ENCODE data around the gene RTN4R. TPM values are rescaled to one million over a fixed set of nuclear protein-coding genes. Genes with fewer than 3 reads are reported as not detected.
"Not testable (repeated sequence)": the region's sequence is repeated elsewhere in the genome, so short reads cannot be mapped to it uniquely, and the experiment has no call there.

Gene RTN4R
- total and polyA plus RNA-seq, 2 donors (not counting 1 experiment from before 2014, with no cell fraction given): 0.42 to 0.79 TPM

- H3K9ac ChIP-seq (ENCODE audit: low read length); H2AFZ ChIP-seq (ENCODE audit: insufficient read depth, low read depth, low read length, poor library complexity, severe bottlenecking); DNase-seq; H3K9me3 ChIP-seq (ENCODE audit: control extremely low read depth in 1 of 3, control insufficient read depth in 2 of 3, insufficient read depth in 1 of 3, low read length in 2 of 3); ATAC-seq (ENCODE audit: low read depth); H3K27me3 ChIP-seq (replicated peaks in 1 of 4; ENCODE audit: control extremely low read depth in 1 of 4, control insufficient read depth in 3 of 4, insufficient read depth in 4 of 4, low read length in 3 of 4); H3K79me2 ChIP-seq (ENCODE audit: control insufficient read depth, insufficient read depth, low read length); H3K4me1 ChIP-seq (ENCODE audit: control insufficient read depth in 2 of 2, insufficient read depth in 2 of 2, low read length in 2 of 2); intact Hi-C loops (cut with micrococcal nuclease); H3K4me3 Mint-ChIP-seq; H3K27ac ChIP-seq (ENCODE audit: low read length in 2 of 2); H3K27ac Mint-ChIP-seq; H3K36me3 ChIP-seq (replicated peaks in 1 of 2; ENCODE audit: control extremely low read depth in 1 of 2, control insufficient read depth in 1 of 2, extremely low read depth in 1 of 2, insufficient read depth in 2 of 2, low read length in 1 of 2); H3K9me3 Mint-ChIP-seq (ENCODE audit: insufficient read depth); H3K4me3 ChIP-seq (ENCODE audit: control extremely low read depth in 1 of 5, extremely low read depth in 1 of 5, insufficient read depth in 1 of 5, low read depth in 2 of 5, low read length in 4 of 5); H3K27me3 Mint-ChIP-seq; POLR2A ChIA-PET; H3K4me1 Mint-ChIP-seq; H4K20me1 ChIP-seq (ENCODE audit: control insufficient read depth, insufficient read depth, low read length, poor library complexity, severe bottlenecking); CTCF ChIA-PET; H3K4me2 ChIP-seq (replicated peaks; ENCODE audit: low read depth, low read length, poor library complexity, severe bottlenecking): not testable (repeated sequence)
- no CpG with 5 or more reads among the region's 7 CpGs for WGBS (ENCODE audit: insufficient coverage)
Measured at GRCh38 chr22:20310180-20310579, 42.1 kb upstream of the RTN4R start.

DNA sequence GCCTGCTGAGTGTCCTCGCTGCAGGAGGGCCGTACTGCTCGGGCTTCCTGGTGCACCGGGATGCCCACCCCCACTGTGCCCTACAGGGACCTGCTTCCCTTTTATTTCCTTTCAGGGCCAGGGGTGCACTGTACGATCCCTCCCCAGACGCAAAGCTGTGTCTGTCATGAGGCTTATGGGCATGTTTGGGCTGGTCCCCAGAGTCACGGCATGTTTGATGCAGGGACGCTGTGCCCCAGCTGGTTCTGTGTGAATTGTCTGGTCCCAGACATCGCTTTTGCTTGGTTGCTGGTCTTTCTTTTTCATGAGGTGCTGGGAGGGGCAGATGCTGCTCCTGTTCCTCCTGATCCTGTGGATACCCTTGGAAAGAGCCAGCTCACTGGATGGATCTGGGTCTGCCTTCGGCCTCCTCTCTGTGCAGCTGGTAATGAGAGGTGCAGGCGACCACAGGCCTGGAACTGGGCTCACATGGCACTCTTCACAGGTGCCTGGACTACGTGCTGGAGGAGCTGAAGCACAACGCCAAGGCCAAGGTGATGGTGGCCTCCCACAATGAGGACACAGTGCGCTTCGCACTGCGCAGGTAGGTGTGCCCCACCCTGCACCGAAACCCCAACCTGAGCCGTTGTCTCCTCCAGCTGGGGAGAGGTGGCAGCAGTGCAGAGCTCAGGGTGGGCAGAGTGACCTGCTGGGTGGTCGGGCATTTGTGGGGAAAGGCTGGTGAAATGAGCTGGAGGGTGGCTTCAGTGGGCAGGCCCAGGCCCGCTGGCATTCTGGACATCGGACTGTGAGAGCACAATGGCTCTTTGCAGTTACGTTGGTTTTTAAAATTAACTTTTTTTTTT, 40.9 kb upstream of the RTN4R start:
- H3K36me3 ChIP-seq (replicated peaks in 1 of 2; ENCODE audit: control extremely low read depth in 1 of 2, control insufficient read depth in 1 of 2, extremely low read depth in 1 of 2, insufficient read depth in 2 of 2, low read length in 1 of 2); H3K27ac Mint-ChIP-seq; intact Hi-C loops (cut with micrococcal nuclease); H3K4me3 ChIP-seq (ENCODE audit: control extremely low read depth in 1 of 5, extremely low read depth in 1 of 5, insufficient read depth in 1 of 5, low read depth in 2 of 5, low read length in 4 of 5); H2AFZ ChIP-seq (ENCODE audit: insufficient read depth, low read depth, low read length, poor library complexity, severe bottlenecking); H3K27ac ChIP-seq (ENCODE audit: low read length in 2 of 2); H3K9me3 Mint-ChIP-seq (ENCODE audit: insufficient read depth); POLR2A ChIA-PET; H3K4me1 ChIP-seq (ENCODE audit: control insufficient read depth in 2 of 2, insufficient read depth in 2 of 2, low read length in 2 of 2); CTCF ChIA-PET; H3K9ac ChIP-seq (ENCODE audit: low read length); H3K4me2 ChIP-seq (replicated peaks; ENCODE audit: low read depth, low read length, poor library complexity, severe bottlenecking); ATAC-seq (ENCODE audit: low read depth); H3K79me2 ChIP-seq (ENCODE audit: control insufficient read depth, insufficient read depth, low read length); DNase-seq; H3K4me1 Mint-ChIP-seq; H3K27me3 Mint-ChIP-seq; H3K9me3 ChIP-seq (ENCODE audit: control extremely low read depth in 1 of 3, control insufficient read depth in 2 of 3, insufficient read depth in 1 of 3, low read length in 2 of 3); H4K20me1 ChIP-seq (ENCODE audit: control insufficient read depth, insufficient read depth, low read length, poor library complexity, severe bottlenecking); H3K4me3 Mint-ChIP-seq; H3K27me3 ChIP-seq (replicated peaks in 1 of 4; ENCODE audit: control extremely low read depth in 1 of 4, control insufficient read depth in 3 of 4, insufficient read depth in 4 of 4, low read length in 3 of 4): not testable (repeated sequence)
- WGBS (ENCODE audit: insufficient coverage): 92% methylated on average over 15 of the region's 22 CpGs

DNA sequence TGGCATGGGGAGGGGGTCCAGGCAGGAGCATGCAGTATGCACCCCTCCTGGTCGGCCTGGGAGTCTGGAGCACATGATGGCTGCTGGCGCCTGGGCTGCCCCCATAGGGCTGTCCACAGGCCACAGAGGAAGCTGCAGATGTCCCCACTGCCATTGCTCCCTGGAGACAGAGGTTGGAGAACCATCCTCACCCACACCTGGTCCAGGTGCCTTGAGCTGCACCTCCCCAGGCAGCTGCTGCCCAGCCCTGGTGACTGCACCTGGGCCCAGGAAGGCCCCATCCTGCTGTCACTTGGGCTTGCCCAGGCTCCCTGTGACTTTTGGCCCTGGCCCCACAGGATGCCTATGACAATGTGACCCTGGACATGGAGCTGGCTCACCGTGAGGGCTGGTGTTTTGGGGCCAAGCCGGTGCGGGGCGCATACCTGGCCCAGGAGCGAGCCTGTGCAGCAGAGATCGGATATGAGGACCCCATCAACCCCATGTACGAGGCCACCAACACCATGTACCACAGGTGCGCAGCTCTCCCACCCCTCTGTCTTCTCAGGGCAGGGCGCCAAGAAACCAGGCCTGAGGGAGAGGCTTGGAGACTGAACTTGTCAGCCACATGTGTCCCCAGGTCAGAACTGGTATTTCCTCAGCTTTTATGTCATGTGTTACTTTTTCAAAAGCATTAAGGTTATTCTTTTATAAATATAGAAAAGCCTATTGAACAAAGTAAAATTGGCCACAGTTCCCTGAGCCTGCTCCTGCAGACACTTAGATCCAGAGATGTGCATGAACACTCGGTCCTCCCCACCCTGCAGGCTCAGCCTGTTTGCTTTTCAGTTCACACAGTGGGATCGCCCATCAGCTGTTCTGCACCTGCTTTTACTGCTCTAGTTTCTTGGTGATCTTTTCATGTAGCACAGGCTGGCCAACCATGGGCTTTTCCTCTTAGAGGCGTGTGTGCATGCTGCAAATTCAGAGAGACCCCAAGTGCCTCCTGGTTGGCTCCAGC, 39.6 kb upstream of the RTN4R start:
- ATAC-seq (ENCODE audit: low read depth); H3K27ac ChIP-seq (ENCODE audit: low read length in 2 of 2); H4K20me1 ChIP-seq (ENCODE audit: control insufficient read depth, insufficient read depth, low read length, poor library complexity, severe bottlenecking); H3K27me3 Mint-ChIP-seq; CTCF ChIA-PET; H3K27me3 ChIP-seq (replicated peaks in 1 of 4; ENCODE audit: control extremely low read depth in 1 of 4, control insufficient read depth in 3 of 4, insufficient read depth in 4 of 4, low read length in 3 of 4); DNase-seq; H3K4me1 Mint-ChIP-seq; H3K9me3 ChIP-seq (ENCODE audit: control extremely low read depth in 1 of 3, control insufficient read depth in 2 of 3, insufficient read depth in 1 of 3, low read length in 2 of 3); H3K79me2 ChIP-seq (ENCODE audit: control insufficient read depth, insufficient read depth, low read length); H3K4me3 ChIP-seq (ENCODE audit: control extremely low read depth in 1 of 5, extremely low read depth in 1 of 5, insufficient read depth in 1 of 5, low read depth in 2 of 5, low read length in 4 of 5); H3K27ac Mint-ChIP-seq; POLR2A ChIA-PET; H3K4me3 Mint-ChIP-seq; H3K4me2 ChIP-seq (replicated peaks; ENCODE audit: low read depth, low read length, poor library complexity, severe bottlenecking); intact Hi-C loops (cut with micrococcal nuclease); H3K36me3 ChIP-seq (replicated peaks in 1 of 2; ENCODE audit: control extremely low read depth in 1 of 2, control insufficient read depth in 1 of 2, extremely low read depth in 1 of 2, insufficient read depth in 2 of 2, low read length in 1 of 2); H2AFZ ChIP-seq (ENCODE audit: insufficient read depth, low read depth, low read length, poor library complexity, severe bottlenecking); H3K9ac ChIP-seq (ENCODE audit: low read length); H3K9me3 Mint-ChIP-seq (ENCODE audit: insufficient read depth); H3K4me1 ChIP-seq (ENCODE audit: control insufficient read depth in 2 of 2, insufficient read depth in 2 of 2, low read length in 2 of 2): not testable (repeated sequence)
- WGBS (ENCODE audit: insufficient coverage): 90% methylated on average over 6 of the region's 14 CpGs
